HCT116 (cell line): Measurements from ENCODE around the gene CD320. TPM values are rescaled to one million over a fixed set of nuclear protein-coding genes. Genes with fewer than 3 reads are reported as not detected.
A peak's percentile ranks its signal among the peaks of the same experiment; 100 is the strongest.

Experiments
- ATAC-seq: fragments of 200-7000 bp; cut with Tn5 transposase; 2 replicates; pipeline ENCODE4 v1.9.1; 2020; ENCODE audit warnings: mild to moderate bottlenecking, moderate library complexity
- BruUV-seq: library from RNA; stranded (reverse); fragments of 400-500 nt; replicated peaks from 2 replicates; lab custom pipeline; 2021; lab: Mats Ljungman, UMichigan
- CTCF ChIA-PET: fragments of 300-600 bp; sonication (Branson Sonifier 250); formaldehyde crosslinking; loops from one replicate; lab custom pipeline; 2021; ENCODE audit warnings: antibody characterized with exemption; lab: Charles Lee
- POLR2A ChIA-PET: fragments of 300-600, 350-600 bp; sonication (Branson Sonifier 250); formaldehyde crosslinking; loops from one replicate; lab custom pipeline; 2021; ENCODE audit warnings: antibody characterized with exemption; lab: Charles Lee
- RAD21 ChIA-PET, 2 experiments: fragments of 300-600 bp; sonication (Branson Sonifier 250); formaldehyde crosslinking; loops; one replicate each; lab custom pipeline; 2023; ENCODE audit warnings: low total read pairs in 2 of 2; ENCODE audit not compliant: uncharacterized antibody in 2 of 2, unreplicated experiment in 2 of 2, low non-redundant PET in 1 of 2; lab: Charles Lee
- DNase-seq: peaks from one replicate; pipeline ENCODE4 v3.0.0-alpha.2; 2010; ENCODE audit warnings: low read depth, low spot score
- H2AFZ ChIP-seq: fragments of 200-600 bp; shearing (Covaris generic), sonication (generic); 2 replicates; pipeline ENCODE4 v1.6.1; 2017; ENCODE audit warnings: low read depth, mixed run types, mixed read lengths, antibody characterized with exemption, low read length; ENCODE audit not compliant: poor library complexity, severe bottlenecking
- H3K27ac ChIP-seq: 2 replicates; pipeline ENCODE4 v1.5.1; 2012; ENCODE audit warnings: low read depth, low read length
- H3K27me3 ChIP-seq: fragments of 200-600 bp; sonication (generic); 2 replicates; pipeline ENCODE4 v1.6.1; 2016; ENCODE audit warnings: mixed run types, low read length, mixed read lengths; ENCODE audit not compliant: insufficient read depth
- H3K36me3 ChIP-seq, 2 experiments: fragments of 200-500 bp in 1 of 2; fragments of 200-600 bp in 1 of 2; sonication (Bioruptor generic) in 1 of 2; sonication (generic) in 1 of 2; 2 replicates each; pipeline versions ENCODE4 v1.5.1 to v1.6.1; 2014 to 2016; ENCODE audit warnings: low read length in 2 of 2, inconsistent platforms in 1 of 2, mixed read lengths in 1 of 2, mixed run types in 1 of 2; ENCODE audit not compliant: insufficient read depth in 2 of 2, control insufficient read depth in 1 of 2
- H3K4me1 ChIP-seq, 2 experiments: fragments of 200-600 bp in 1 of 2; sonication (generic) in 1 of 2; 2 replicates each; pipeline versions ENCODE4 v1.5.1 to v1.6.1; 2012 to 2017; ENCODE audit warnings: low read length in 2 of 2, inconsistent platforms in 1 of 2, mild to moderate bottlenecking in 1 of 2, mixed read lengths in 1 of 2, mixed run types in 1 of 2, moderate library complexity in 1 of 2; ENCODE audit not compliant: insufficient read depth in 2 of 2, control insufficient read depth in 1 of 2
- H3K4me2 ChIP-seq: fragments of 200-600 bp; sonication (generic); 2 replicates; pipeline ENCODE4 v1.6.1; 2017; ENCODE audit warnings: mixed run types, low read length, mixed read lengths
- H3K4me3 ChIP-seq, 2 experiments: fragments of 200-600 bp in 1 of 2; sonication (generic) in 1 of 2; replicated peaks in 1 of 2; 2 replicates each; pipeline ENCODE4 v1.5.1; 2011 to 2016; ENCODE audit warnings: low read length in 2 of 2, control low read depth in 1 of 2, low read depth in 1 of 2, mild to moderate bottlenecking in 1 of 2, mixed read lengths in 1 of 2, mixed run types in 1 of 2
- H3K79me2 ChIP-seq: fragments of 200-600 bp; sonication (generic); 2 replicates; pipeline ENCODE4 v1.6.1; 2017; ENCODE audit warnings: mild to moderate bottlenecking, mixed run types, low read length, moderate library complexity, mixed read lengths; ENCODE audit not compliant: insufficient read depth
- H3K9ac ChIP-seq: fragments of 200-600 bp; sonication (generic); 2 replicates; pipeline ENCODE4 v1.6.1; 2016; ENCODE audit warnings: low read length, mixed read lengths
- H3K9me2 ChIP-seq: fragments of 200-600 bp; sonication (generic), shearing (Covaris generic); 2 replicates; pipeline ENCODE4 v1.6.1; 2017; ENCODE audit warnings: mixed run types, mild to moderate bottlenecking, moderate library complexity; ENCODE audit not compliant: insufficient read depth
- H3K9me3 ChIP-seq, 2 experiments: fragments of 200-500 bp in 1 of 2; fragments of 200-600 bp in 1 of 2; sonication (Bioruptor generic) in 1 of 2; sonication (generic) in 1 of 2; 2 replicates each; pipeline ENCODE4 v1.6.1; 2014 to 2017; ENCODE audit warnings: low read length in 2 of 2, mixed read lengths in 2 of 2, inconsistent platforms in 1 of 2, low read depth in 1 of 2, mild to moderate bottlenecking in 1 of 2, mixed run types in 1 of 2, moderate library complexity in 1 of 2; ENCODE audit not compliant: control insufficient read depth in 1 of 2, insufficient read depth in 1 of 2
- H4K20me1 ChIP-seq: fragments of 200-600 bp; sonication (generic), shearing (Covaris generic); 2 replicates; pipeline ENCODE4 v1.6.1; 2017; ENCODE audit warnings: mixed run types, mild to moderate bottlenecking, moderate library complexity; ENCODE audit not compliant: insufficient read depth
- POLR2AphosphoS5 ChIP-seq: IDR thresholded peaks from 2 replicates; pipeline ENCODE4 v1.6.1; 2011; ENCODE audit warnings: mild to moderate bottlenecking, low read depth, low read length, moderate library complexity
- RAD21 ChIP-seq: IDR thresholded peaks from 2 replicates; pipeline ENCODE4 v1.6.1; 2012; ENCODE audit warnings: low read depth, mild to moderate bottlenecking
- intact Hi-C: fragments of 100-400 bp; cut with micrococcal nuclease; formaldehyde crosslinking; loops from 2 replicates; pipeline ENCODE4 v1.10.0; 2022
- total RNA-seq: library from RNA; stranded (reverse); gene quantifications from one replicate; pipeline ENCODE4 v1.2.1, GENCODE V29; 2021; ENCODE audit not compliant: unreplicated experiment
- TF ChIP-seq, protein P1 (sequence below), 3 experiments: fragments of 200-600 bp in 1 of 3; sonication (generic) in 1 of 3; IDR thresholded peaks in 2 of 3; conservative IDR thresholded peaks in 1 of 3; 2 replicates each; pipeline ENCODE4 v1.5.1; 2012 to 2017; ENCODE audit warnings: low read depth in 2 of 3, low read length in 2 of 3, antibody characterized with exemption in 1 of 3, borderline replicate concordance in 1 of 3, control low read depth in 1 of 3, mild to moderate bottlenecking in 1 of 3, mixed read lengths in 1 of 3, mixed run types in 1 of 3, moderate library complexity in 1 of 3; ENCODE audit not compliant: insufficient read depth in 1 of 3

The CD320 gene
- total RNA-seq, 1 experiment from 2014 or later, result 86.2 TPM

DNA sequence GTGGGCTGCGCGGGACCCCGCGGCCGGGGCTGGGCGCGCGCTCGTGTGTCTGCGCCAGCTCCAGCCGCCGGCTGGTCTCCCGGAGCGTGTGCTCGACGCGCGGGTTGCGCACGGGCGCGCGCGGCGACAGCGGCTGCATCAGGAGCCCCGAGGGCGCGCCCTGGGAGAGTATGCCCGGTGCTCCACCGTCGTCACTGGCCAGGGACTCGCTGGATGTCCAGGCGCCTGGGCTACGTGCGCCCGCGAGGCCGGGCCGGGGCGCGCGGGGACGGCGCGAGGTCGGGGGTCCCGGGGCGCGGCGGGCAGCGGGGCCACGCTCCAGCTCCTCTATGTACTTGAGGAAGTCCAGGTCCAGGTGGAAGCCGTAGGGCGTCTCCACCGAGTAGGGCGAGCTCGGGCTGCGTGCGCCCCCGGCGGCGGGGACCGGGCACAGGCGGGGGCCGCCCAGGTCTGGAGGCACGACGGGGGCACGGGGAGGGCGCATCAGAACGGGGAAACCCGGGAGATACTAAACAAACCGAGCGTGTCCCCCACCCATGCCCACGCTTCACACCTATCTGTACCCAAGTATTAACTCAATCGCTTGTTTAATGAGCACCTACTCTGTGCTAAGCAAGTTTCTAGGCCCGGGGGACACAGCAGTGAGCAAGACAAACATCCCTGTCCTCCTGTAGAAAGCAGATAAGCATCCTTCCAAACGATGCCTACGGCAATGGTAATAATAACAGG is 27.3 kb upstream of the CD320 start:
- CTCF ChIA-PET, result interaction anchor here (0.9 to 3.5 kb wide), 16 partner anchors 9 to 415 kb away, joined by 3 to 21 read pairs (median 4); partner anchors contain the start of genes SNAPC2 and TIMM44
- H3K27me3 ChIP-seq, result no peaks in the 10 kb centered on the region
- TF ChIP-seq, protein P1, sequence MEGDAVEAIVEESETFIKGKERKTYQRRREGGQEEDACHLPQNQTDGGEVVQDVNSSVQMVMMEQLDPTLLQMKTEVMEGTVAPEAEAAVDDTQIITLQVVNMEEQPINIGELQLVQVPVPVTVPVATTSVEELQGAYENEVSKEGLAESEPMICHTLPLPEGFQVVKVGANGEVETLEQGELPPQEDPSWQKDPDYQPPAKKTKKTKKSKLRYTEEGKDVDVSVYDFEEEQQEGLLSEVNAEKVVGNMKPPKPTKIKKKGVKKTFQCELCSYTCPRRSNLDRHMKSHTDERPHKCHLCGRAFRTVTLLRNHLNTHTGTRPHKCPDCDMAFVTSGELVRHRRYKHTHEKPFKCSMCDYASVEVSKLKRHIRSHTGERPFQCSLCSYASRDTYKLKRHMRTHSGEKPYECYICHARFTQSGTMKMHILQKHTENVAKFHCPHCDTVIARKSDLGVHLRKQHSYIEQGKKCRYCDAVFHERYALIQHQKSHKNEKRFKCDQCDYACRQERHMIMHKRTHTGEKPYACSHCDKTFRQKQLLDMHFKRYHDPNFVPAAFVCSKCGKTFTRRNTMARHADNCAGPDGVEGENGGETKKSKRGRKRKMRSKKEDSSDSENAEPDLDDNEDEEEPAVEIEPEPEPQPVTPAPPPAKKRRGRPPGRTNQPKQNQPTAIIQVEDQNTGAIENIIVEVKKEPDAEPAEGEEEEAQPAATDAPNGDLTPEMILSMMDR (IDR thresholded peaks at IDR 0.05 in 2 of 3, conservative IDR thresholded peaks at IDR 0.05 in 1 of 3; ENCODE audit: borderline replicate concordance in 1 of 3, insufficient read depth in 1 of 3, low read depth in 2 of 3, low read length in 2 of 3), result peak in 2 of 3 experiments; percentile 58 to 59; a peak in 4 of 6 replicates
- peak; percentile 2; the same call in 1 of the 2 replicates for TF ChIP-seq POLR2AphosphoS5
- TF ChIP-seq RAD21, result no peak
- TF ChIP-seq, all 23 proteins: peak for 2
- H3K9me2 ChIP-seq, result no peaks in the 10 kb centered on the region
- RAD21 ChIA-PET, result interaction anchor here (0.6 to 0.8 kb wide), 3 partner anchors 19 to 318 kb away, joined by 3 read pairs; no protein-coding TSS in a partner anchor
- peak overlapping the region; percentile 40 to 82 for H3K4me3 ChIP-seq
- H3K9ac ChIP-seq, result peak overlapping the region; percentile 90
- BruUV-seq, result no TSS peak
- H2AFZ ChIP-seq, result peak overlapping the region; percentile 32
- ATAC-seq, result peak; percentile 75
- intact Hi-C loops, result loop anchor here (10.0 kb wide), 1 partner anchor 181 kb away; no protein-coding TSS in a partner anchor
- H3K4me2 ChIP-seq, result peak overlapping the region; percentile 97
- DNase-seq, result no peak
- no peaks in the 10 kb centered on the region for H3K36me3 ChIP-seq
- peaks cover 15% of the 10 kb centered on the region for H3K79me2 ChIP-seq
- H4K20me1 ChIP-seq, result no peaks in the 10 kb centered on the region
- H3K4me1 ChIP-seq, result peaks cover 18 to 31% of the 10 kb centered on the region in 2 experiments
- H3K27ac ChIP-seq, result peak overlapping the region; percentile 100
- POLR2A ChIA-PET, result interaction anchor here (0.6 to 4.5 kb wide), 9 partner anchors 8 to 178 kb away, joined by 3 to 37 read pairs (median 4); partner anchors contain the start of genes HNRNPM, KANK3, NDUFA7 and RAB11B
- H3K9me3 ChIP-seq, result no peaks in the 10 kb centered on the region
